H7 (cell line): ENCODE results near the gene RIPK3. TPM values are rescaled to one million over a fixed set of nuclear protein-coding genes. Genes with fewer than 3 reads are reported as not detected.
A peak's percentile ranks its signal among the peaks of the same experiment; 100 is the strongest.
"Not testable (repeated sequence)": the region's sequence is repeated elsewhere in the genome, so short reads cannot be mapped to it uniquely, and the experiment has no call there.

Experiments
- DNase-seq: peaks from one replicate; pipeline ENCODE4 v3.0.0; 2012
- H3K27me3 ChIP-seq: 2 replicates; pipeline ENCODE4 v1.6.0; 2011; ENCODE audit warnings: mild to moderate bottlenecking, low read length; ENCODE audit not compliant: control insufficient read depth, insufficient read depth
- H3K36me3 ChIP-seq: replicated peaks from 2 replicates; pipeline ENCODE4 v1.5.1; 2011; ENCODE audit warnings: low read length; ENCODE audit not compliant: control insufficient read depth, insufficient read depth
- H3K4me3 ChIP-seq: 2 replicates; pipeline ENCODE4 v1.5.1; 2011; ENCODE audit warnings: low read depth, mild to moderate bottlenecking, control low read depth, low read length, moderate library complexity; ENCODE audit not compliant: insufficient read depth
- total RNA-seq: library from RNA; depleted of rRNA; stranded (reverse); fragments of >200 nt; shearing (Covaris generic); gene quantifications from 2 replicates; pipeline ENCODE4 v1.2.3, GENCODE V29; 2014

Gene RIPK3
- total RNA-seq, 1 experiment from 2014 or later, result not detected

- DNase-seq, result peak; percentile 41
- peaks cover 4% of the 10 kb centered on the region; the same call in 1 of the 2 replicates for H3K36me3 ChIP-seq
- H3K27me3 ChIP-seq, result no peaks in the 10 kb centered on the region
- no peak overlapping the region for H3K4me3 ChIP-seq
Measured at GRCh38 chr14:24377126-24377525, 37.3 kb upstream of the RIPK3 start.

- H3K36me3 ChIP-seq, result peaks cover 4% of the 10 kb centered on the region; the same call in 1 of the 2 replicates
- H3K4me3 ChIP-seq, result peak overlapping the region; percentile 31
- DNase-seq, result peak; percentile 94
- no peaks in the 10 kb centered on the region for H3K27me3 ChIP-seq
Measured at GRCh38 chr14:24376448-24377070, 36.8 kb upstream of the RIPK3 start.

GRCh38 chr14:24372701-24373416, 33.1 kb upstream of the RIPK3 start:
- peaks cover 7% of the 10 kb centered on the region; the same call in 1 of the 2 replicates for H3K27me3 ChIP-seq
- peaks cover 4% of the 10 kb centered on the region; the same call in 1 of the 2 replicates for H3K36me3 ChIP-seq
- no peak overlapping the region for H3K4me3 ChIP-seq
- DNase-seq, result no peak

- H3K36me3 ChIP-seq, H3K4me3 ChIP-seq, H3K27me3 ChIP-seq, DNase-seq: not testable (repeated sequence)
Measured at GRCh38 chr14:24371605-24372004, 31.8 kb upstream of the RIPK3 start.

GRCh38 chr14:24370748-24371147, 31.0 kb upstream of the RIPK3 start:
- no peak for DNase-seq
- Histone ChIP-seq H3K36me3 (peaks cover 3% of the 10 kb centered on the region; the same call in 1 of the 2 replicates), H3K27me3 (peaks cover 12% of the 10 kb centered on the region), H3K4me3 (no peak overlapping the region)

GRCh38 chr14:24369907-24370687, 30.3 kb upstream of the RIPK3 start:
- no peak overlapping the region for H3K4me3 ChIP-seq
- H3K36me3 ChIP-seq, result peaks cover 3% of the 10 kb centered on the region; the same call in 1 of the 2 replicates
- H3K27me3 ChIP-seq, result peaks cover 12% of the 10 kb centered on the region
- DNase-seq, result no peak

- Histone ChIP-seq H3K27me3 (peaks cover 12% of the 10 kb centered on the region), H3K36me3 (peaks cover 3% of the 10 kb centered on the region; the same call in 1 of the 2 replicates), H3K4me3 (no peak overlapping the region; the same call in 1 of the 2 replicates)
- DNase-seq, result no peak
Measured at GRCh38 chr14:24369463-24369862, 29.7 kb upstream of the RIPK3 start.

GRCh38 chr14:24368562-24369252, 28.9 kb upstream of the RIPK3 start:
- H3K36me3 ChIP-seq, result peaks cover 3% of the 10 kb centered on the region; the same call in 1 of the 2 replicates
- H3K4me3 ChIP-seq, result peak overlapping the region; percentile 69
- DNase-seq, result peak; percentile 96
- peaks cover 12% of the 10 kb centered on the region for H3K27me3 ChIP-seq

- Histone ChIP-seq H3K36me3 (peaks cover 2% of the 10 kb centered on the region; the same call in 1 of the 2 replicates), H3K4me3 (peak overlapping the region; percentile 69)
- DNase-seq, result peak; percentile 85
Measured at GRCh38 chr14:24368212-24368561, 28.4 kb upstream of the RIPK3 start.

GRCh38 chr14:24367514-24368211, 27.9 kb upstream of the RIPK3 start, which contains the start of gene NFATC4:
NFATC4 (plus strand) TSS chr14:24368184; CDS start chr14:24368341, 157 bp downstream.
- Histone ChIP-seq H3K36me3 (no peaks in the 10 kb centered on the region), H3K27me3 (peaks cover 12% of the 10 kb centered on the region), H3K4me3 (peak within 1 kb of the TSS; percentile 69)
- DNase-seq, result peak; percentile 93

More at GRCh38 chr14:24368212-24368561, 28.4 kb upstream of the RIPK3 start:
- peaks cover 12% of the 10 kb centered on the region for H3K27me3 ChIP-seq

GRCh38 chr14:24366721-24367513, 27.1 kb upstream of the RIPK3 start:
- Histone ChIP-seq H3K36me3 (no peaks in the 10 kb centered on the region), H3K4me3 (peak overlapping the region; percentile 62), H3K27me3 (peaks cover 14% of the 10 kb centered on the region)
- DNase-seq, result peak; percentile 87

GRCh38 chr14:24366413-24366720, 26.6 kb upstream of the RIPK3 start:
- Histone ChIP-seq H3K27me3 (peaks cover 16% of the 10 kb centered on the region), H3K4me3 (peak overlapping the region; percentile 62), H3K36me3 (no peaks in the 10 kb centered on the region)
- DNase-seq, result no peak
